Cardiac muscle cell (in vitro differentiated cells and primary cell): Measurements from ENCODE around the gene GSC2. TPM values are rescaled to one million over a fixed set of nuclear protein-coding genes. Genes with fewer than 3 reads are reported as not detected.

Experiments used
- DNase-seq, 2 donors: peaks; one replicate each; pipeline versions ENCODE4 v3.0.0 to v3.0.0-alpha.2; 2010 to 2017; ENCODE audit warnings: low read depth in 1 of 2, low spot score in 1 of 2
- H3K27ac ChIP-seq: fragments of 200-600 bp; sonication (generic); 2 replicates; pipeline ENCODE4 v1.5.1; 2016
- H3K27me3 ChIP-seq: fragments of 200-600 bp; sonication (generic); 2 replicates; pipeline ENCODE4 v1.6.0; 2016; ENCODE audit warnings: control low read depth
- H3K36me3 ChIP-seq: fragments of 200-600 bp; sonication (generic); 2 replicates; pipeline ENCODE4 v1.5.1; 2016; ENCODE audit warnings: control low read depth
- H3K4me1 ChIP-seq: fragments of 200-600 bp; sonication (generic); 2 replicates; pipeline ENCODE4 v1.8.1; 2017; ENCODE audit warnings: low read depth, mild to moderate bottlenecking, mixed run types
- H3K4me3 ChIP-seq: fragments of 200-600 bp; sonication (generic); 2 replicates; pipeline ENCODE4 v1.5.1; 2016; ENCODE audit warnings: mild to moderate bottlenecking
- H3K9me3 ChIP-seq: fragments of 200-600 bp; sonication (generic); 2 replicates; pipeline ENCODE4 v1.5.1; 2017; ENCODE audit warnings: low read depth, mild to moderate bottlenecking, control low read depth
- CTCF ChIP-seq: IDR thresholded peaks from 2 replicates; pipeline ENCODE4 v1.5.1; 2012; ENCODE audit warnings: low read depth, mild to moderate bottlenecking, low read length
- polyA plus RNA-seq: library from polyadenylated mRNA; unstranded; fragments of >200 nt; fragmentation: Nextera tagmentation; extraction: Ambion mirVana; gene quantifications from 2 replicates; pipeline ENCODE4 v1.2.1, GENCODE V29; 2016
- total RNA-seq: library from RNA; depleted of rRNA; stranded (reverse); fragments of >200 nt; gene quantifications from 2 replicates; pipeline ENCODE4 v1.2.3, GENCODE V29; 2016

Gene GSC2
- total and polyA plus RNA-seq, 2 experiments from 2014 or later: not detected

GRCh38 chr22:19184276-19184997 lies 34.3 kb upstream of the GSC2 start:
- no peak for TF ChIP-seq CTCF
- DNase-seq: no peak
- H3K27me3 ChIP-seq: no peaks in the 10 kb centered on the region
- H3K27ac ChIP-seq: no peak overlapping the region
- H3K4me1 ChIP-seq: no peaks in the 10 kb centered on the region
- no peak overlapping the region for H3K4me3 ChIP-seq
- H3K9me3 ChIP-seq: no peaks in the 10 kb centered on the region
- no peaks in the 10 kb centered on the region for H3K36me3 ChIP-seq

GRCh38 chr22:19183216-19183615 lies 33.1 kb upstream of the GSC2 start:
- no peaks in the 10 kb centered on the region for H3K36me3 ChIP-seq
- H3K4me3 ChIP-seq: no peak overlapping the region
- H3K27ac ChIP-seq: no peak overlapping the region
- DNase-seq: no peak
- H3K27me3 ChIP-seq: no peaks in the 10 kb centered on the region
- no peaks in the 10 kb centered on the region for H3K9me3 ChIP-seq
- TF ChIP-seq CTCF: no peak
- no peaks in the 10 kb centered on the region for H3K4me1 ChIP-seq

GRCh38 chr22:19182472-19183157 lies 32.5 kb upstream of the GSC2 start:
- Histone ChIP-seq H3K9me3 (no peaks in the 10 kb centered on the region), H3K4me1 (peaks cover under 1% of the 10 kb centered on the region), H3K27ac (no peak overlapping the region), H3K36me3 (no peaks in the 10 kb centered on the region), H3K27me3 (no peaks in the 10 kb centered on the region), H3K4me3 (no peak overlapping the region)
- no peak for DNase-seq
- TF ChIP-seq CTCF: no peak

GRCh38 chr22:19181786-19182471 lies 31.8 kb upstream of the GSC2 start:
- DNase-seq: no peak
- H3K27me3 ChIP-seq: no peaks in the 10 kb centered on the region
- H3K9me3 ChIP-seq: no peaks in the 10 kb centered on the region
- H3K4me3 ChIP-seq: no peak overlapping the region
- H3K4me1 ChIP-seq: peaks cover 8% of the 10 kb centered on the region
- TF ChIP-seq CTCF: no peak
- no peak overlapping the region for H3K27ac ChIP-seq
- H3K36me3 ChIP-seq: no peaks in the 10 kb centered on the region

GRCh38 chr22:19180740-19181410 lies 30.8 kb upstream of the GSC2 start:
- Histone ChIP-seq H3K27me3 (no peaks in the 10 kb centered on the region), H3K4me1 (peaks cover 8% of the 10 kb centered on the region), H3K4me3 (no peak overlapping the region), H3K9me3 (no peaks in the 10 kb centered on the region), H3K27ac (no peak overlapping the region), H3K36me3 (no peaks in the 10 kb centered on the region)
- no peak for TF ChIP-seq CTCF
- DNase-seq: no peak
